ENCODE data around the gene FIP1L1.
A peak's percentile ranks its signal among the peaks of the same experiment; 100 is the strongest.
"Not testable (repeated sequence)": the region's sequence is repeated elsewhere in the genome, so short reads cannot be mapped to it uniquely, and the experiment has no call there.

Gene FIP1L1

GRCh38 chr4:53377319-53378170 lies at the start of gene FIP1L1:
FIP1L1 (plus strand) TSS chr4:53377641; CDS start chr4:53377839, 198 bp downstream.
- ATAC-seq (peak; percentile 95), DNase-seq (peak; percentile 97)
- peak within 1 kb of the TSS; percentile 91 for H3K27ac Mint-ChIP-seq
- H3K4me3 Mint-ChIP-seq, result peak within 1 kb of the TSS; percentile 93
- H3K27me3 Mint-ChIP-seq, result peaks cover 6% of the 10 kb centered on the region
- no peaks in the 10 kb centered on the region for H3K9me3 Mint-ChIP-seq
- H3K36me3 Mint-ChIP-seq (ENCODE audit: low read depth), result peaks cover 14% of the 10 kb centered on the region
- peaks cover 37% of the 10 kb centered on the region for H3K4me1 Mint-ChIP-seq

- DNase-seq, ATAC-seq, H3K27me3 Mint-ChIP-seq, H3K4me3 Mint-ChIP-seq, H3K9me3 Mint-ChIP-seq, H3K4me1 Mint-ChIP-seq, H3K27ac Mint-ChIP-seq: not testable (repeated sequence)
- H3K36me3 Mint-ChIP-seq (ENCODE audit: low read depth), result peaks cover 30% of the 10 kb centered on the region
These were observed 42.5 kb upstream of the FIP1L1 start for GRCh38 chr4:53334916-53335315.

- H3K27me3 Mint-ChIP-seq, H3K4me3 Mint-ChIP-seq, ATAC-seq, DNase-seq, H3K27ac Mint-ChIP-seq: not testable (repeated sequence)
- Mint-ChIP-seq H3K4me1 (peaks cover 11% of the 10 kb centered on the region), H3K36me3 (ENCODE audit: low read depth) (peaks cover 60% of the 10 kb centered on the region), H3K9me3 (peaks cover 20% of the 10 kb centered on the region)
These were observed 37.3 kb upstream of the FIP1L1 start for GRCh38 chr4:53340145-53340544.

GRCh38 chr4:53346392-53346791 lies 31.0 kb upstream of the FIP1L1 start:
- H3K4me1 Mint-ChIP-seq, DNase-seq, ATAC-seq, H3K27me3 Mint-ChIP-seq, H3K27ac Mint-ChIP-seq, H3K4me3 Mint-ChIP-seq: not testable (repeated sequence)
- Mint-ChIP-seq H3K9me3 (peaks cover 19% of the 10 kb centered on the region), H3K36me3 (ENCODE audit: low read depth) (peaks cover 70% of the 10 kb centered on the region)

- no peaks in the 10 kb centered on the region for H3K27me3 Mint-ChIP-seq
- ATAC-seq (no peak), DNase-seq (no peak)
- no peak overlapping the region for H3K4me3 Mint-ChIP-seq
- H3K36me3 Mint-ChIP-seq (ENCODE audit: low read depth), result peaks cover 65% of the 10 kb centered on the region
- peaks cover 12% of the 10 kb centered on the region for H3K9me3 Mint-ChIP-seq
- peaks cover 2% of the 10 kb centered on the region for H3K4me1 Mint-ChIP-seq
- H3K27ac Mint-ChIP-seq, result no peak overlapping the region
These were observed 30.3 kb upstream of the FIP1L1 start for GRCh38 chr4:53346920-53347852.

GRCh38 chr4:53348046-53348445 lies 29.4 kb upstream of the FIP1L1 start:
- Mint-ChIP-seq H3K36me3 (ENCODE audit: low read depth) (peaks cover 60% of the 10 kb centered on the region), H3K4me1 (peaks cover 2% of the 10 kb centered on the region), H3K4me3 (no peak overlapping the region), H3K9me3 (peaks cover 7% of the 10 kb centered on the region), H3K27ac (no peak overlapping the region), H3K27me3 (no peaks in the 10 kb centered on the region)
- ATAC-seq (no peak), DNase-seq (no peak)

- no peak for ATAC-seq
- peaks cover 57% of the 10 kb centered on the region for H3K36me3 Mint-ChIP-seq (ENCODE audit: low read depth)
- H3K27me3 Mint-ChIP-seq, result no peaks in the 10 kb centered on the region
- DNase-seq, result no peak
- no peak overlapping the region for H3K4me3 Mint-ChIP-seq
- H3K4me1 Mint-ChIP-seq, result peaks cover 2% of the 10 kb centered on the region
- H3K27ac Mint-ChIP-seq, result no peak overlapping the region
- H3K9me3 Mint-ChIP-seq, result peaks cover 7% of the 10 kb centered on the region
These were observed 28.4 kb upstream of the FIP1L1 start for GRCh38 chr4:53349091-53349491.

- no peak overlapping the region for H3K4me3 Mint-ChIP-seq
- ATAC-seq (no peak), DNase-seq (no peak)
- no peaks in the 10 kb centered on the region for H3K27me3 Mint-ChIP-seq
- H3K9me3 Mint-ChIP-seq, result peaks cover 5% of the 10 kb centered on the region
- H3K36me3 Mint-ChIP-seq (ENCODE audit: low read depth), result peaks cover 44% of the 10 kb centered on the region
- peaks cover 11% of the 10 kb centered on the region for H3K4me1 Mint-ChIP-seq
- H3K27ac Mint-ChIP-seq, result no peak overlapping the region
These were observed 23.3 kb upstream of the FIP1L1 start for GRCh38 chr4:53354012-53354722.

- Mint-ChIP-seq H3K27me3 (no peaks in the 10 kb centered on the region), H3K4me1 (peaks cover 27% of the 10 kb centered on the region), H3K27ac (no peak overlapping the region), H3K4me3 (no peak overlapping the region), H3K9me3 (peaks cover 5% of the 10 kb centered on the region), H3K36me3 (ENCODE audit: low read depth) (peaks cover 41% of the 10 kb centered on the region)
- DNase-seq, result no peak
- ATAC-seq, result no peak
These were observed 21.4 kb upstream of the FIP1L1 start for GRCh38 chr4:53355930-53356521.

GRCh38 chr4:53361451-53361850 lies 16.0 kb upstream of the FIP1L1 start:
- Mint-ChIP-seq H3K36me3 (ENCODE audit: low read depth) (peaks cover 27% of the 10 kb centered on the region), H3K27ac (no peak overlapping the region), H3K4me3 (no peak overlapping the region), H3K9me3 (no peaks in the 10 kb centered on the region), H3K4me1 (peaks cover 57% of the 10 kb centered on the region), H3K27me3 (peaks cover 2% of the 10 kb centered on the region)
- no peak for DNase-seq
- ATAC-seq, result no peak

GRCh38 chr4:53362093-53362492 lies 15.3 kb upstream of the FIP1L1 start:
- H3K4me3 Mint-ChIP-seq, result peak overlapping the region; percentile 70
- peaks cover 63% of the 10 kb centered on the region for H3K4me1 Mint-ChIP-seq
- H3K27ac Mint-ChIP-seq, result no peak overlapping the region

GRCh38 chr4:53364624-53365023 lies 12.8 kb upstream of the FIP1L1 start:
- DNase-seq, result no peak
- H3K4me1 Mint-ChIP-seq, result peaks cover 56% of the 10 kb centered on the region
- H3K9me3 Mint-ChIP-seq, result no peaks in the 10 kb centered on the region

More at GRCh38 chr4:53362093-53362492, 15.3 kb upstream of the FIP1L1 start:
- Mint-ChIP-seq H3K9me3 (no peaks in the 10 kb centered on the region), H3K27me3 (peaks cover 2% of the 10 kb centered on the region), H3K36me3 (ENCODE audit: low read depth) (peaks cover 27% of the 10 kb centered on the region)
- DNase-seq (no peak), ATAC-seq (no peak)

GRCh38 chr4:53365121-53365485 lies 12.3 kb upstream of the FIP1L1 start:
- peak overlapping the region; percentile 96 for H3K27ac Mint-ChIP-seq
- ATAC-seq (no peak), DNase-seq (peak; percentile 11)
- peaks cover 7% of the 10 kb centered on the region for H3K27me3 Mint-ChIP-seq
- no peaks in the 10 kb centered on the region for H3K9me3 Mint-ChIP-seq
- H3K36me3 Mint-ChIP-seq (ENCODE audit: low read depth), result peaks cover 20% of the 10 kb centered on the region
- H3K4me3 Mint-ChIP-seq, result peak overlapping the region; percentile 97
- peaks cover 52% of the 10 kb centered on the region for H3K4me1 Mint-ChIP-seq

More at GRCh38 chr4:53364624-53365023, 12.8 kb upstream of the FIP1L1 start:
- H3K4me3 Mint-ChIP-seq, result peak overlapping the region; percentile 97
- no peak for ATAC-seq
- peaks cover 20% of the 10 kb centered on the region for H3K36me3 Mint-ChIP-seq (ENCODE audit: low read depth)
- H3K27me3 Mint-ChIP-seq, result peaks cover 4% of the 10 kb centered on the region
- peak overlapping the region; percentile 96 for H3K27ac Mint-ChIP-seq

Measured in activated naive CD8-positive, alpha-beta T cell treated with anti-CD3 and anti-CD28 coated beads, Interleukin-2, amount 50 U/mL, for 24 hours (primary cell).